ENCODE results near the gene VAMP2. TPM values are rescaled to one million over a fixed set of nuclear protein-coding genes. Genes with fewer than 3 reads are reported as not detected.

Gene VAMP2
- polyA plus RNA-seq, 1 donor from 2014 or later: 98.3 TPM

DNA sequence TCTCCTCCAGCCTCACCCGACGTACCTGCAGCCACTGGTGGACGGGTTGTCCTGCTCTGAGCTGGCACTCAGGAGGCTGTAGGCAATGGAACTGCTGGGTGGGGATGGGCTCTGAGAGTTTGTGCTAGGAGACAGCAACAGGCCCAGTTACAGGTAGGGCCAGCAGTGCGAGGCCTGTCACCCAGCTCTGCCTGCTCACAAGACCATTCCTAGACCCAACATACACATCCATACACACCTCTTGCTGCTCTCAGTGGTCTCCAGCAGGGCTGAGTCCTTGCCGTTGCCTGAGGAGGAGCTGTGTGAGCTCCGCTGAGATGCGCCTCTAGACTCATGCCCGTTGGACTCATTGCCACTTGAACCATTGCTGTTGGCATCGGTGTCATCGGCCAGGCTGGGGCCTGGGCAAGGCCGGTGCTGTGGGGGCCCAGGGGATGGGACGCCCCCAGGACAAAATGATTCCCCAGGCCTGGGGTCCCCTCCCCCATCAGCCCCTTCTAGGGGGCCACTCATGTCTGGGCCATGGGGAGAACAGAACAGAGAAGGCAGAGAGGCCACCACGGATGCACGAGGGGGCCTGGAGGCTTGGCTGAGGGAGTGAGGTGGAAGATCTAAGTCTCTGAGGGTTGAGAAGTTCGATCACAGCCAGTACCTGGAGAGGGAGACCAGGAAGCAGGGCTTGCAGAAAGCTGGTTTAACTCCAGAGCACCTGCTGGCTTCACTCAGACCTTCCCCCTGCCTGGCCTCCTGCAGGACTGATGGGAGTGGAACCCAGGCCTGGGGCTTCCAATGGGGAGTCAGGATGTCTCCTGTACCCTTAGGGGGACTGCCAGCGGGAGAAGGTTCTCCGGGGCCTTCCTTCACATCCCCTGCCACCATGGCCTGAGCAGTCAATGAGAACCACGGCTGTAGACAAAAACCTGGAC is 12.3 kb downstream of the VAMP2 start:
- no peak for TF ChIP-seq EP300 (conservative IDR thresholded peaks at IDR 0.05; ENCODE audit: poor library complexity, severe bottlenecking)
- peak; percentile 35 for TF ChIP-seq TAF1 (IDR thresholded peaks at IDR 0.05; ENCODE audit: low read depth)
- Histone ChIP-seq H3F3A (ENCODE audit: insufficient read depth, low read length, poor library complexity, severe bottlenecking) (peaks cover 6% of the 10 kb centered on the region), H3K27me3 (ENCODE audit: insufficient read depth, low read depth, low read length) (no peaks in the 10 kb centered on the region), H3K36me3 (ENCODE audit: insufficient read depth, low read length) (no peaks in the 10 kb centered on the region), H3K9me3 (ENCODE audit: low read length) (no peaks in the 10 kb centered on the region), H3K4me2 (ENCODE audit: low read length) (peak overlapping the region; percentile 63), H3K9ac (ENCODE audit: low read length) (peak overlapping the region; percentile 95), H3K27ac (ENCODE audit: low read length) (peak overlapping the region; percentile 95), H3K79me2 (replicated peaks; ENCODE audit: insufficient read depth, low read length) (no peaks in the 10 kb centered on the region), H3K9me2 (ENCODE audit: insufficient read depth, low read length) (no peaks in the 10 kb centered on the region), H3K4me3 (ENCODE audit: low read length) (peak overlapping the region; percentile 92), H2AFZ (ENCODE audit: low read depth, low read length) (no peak overlapping the region), H4K20me1 (ENCODE audit: insufficient read depth) (no peaks in the 10 kb centered on the region)

DNA sequence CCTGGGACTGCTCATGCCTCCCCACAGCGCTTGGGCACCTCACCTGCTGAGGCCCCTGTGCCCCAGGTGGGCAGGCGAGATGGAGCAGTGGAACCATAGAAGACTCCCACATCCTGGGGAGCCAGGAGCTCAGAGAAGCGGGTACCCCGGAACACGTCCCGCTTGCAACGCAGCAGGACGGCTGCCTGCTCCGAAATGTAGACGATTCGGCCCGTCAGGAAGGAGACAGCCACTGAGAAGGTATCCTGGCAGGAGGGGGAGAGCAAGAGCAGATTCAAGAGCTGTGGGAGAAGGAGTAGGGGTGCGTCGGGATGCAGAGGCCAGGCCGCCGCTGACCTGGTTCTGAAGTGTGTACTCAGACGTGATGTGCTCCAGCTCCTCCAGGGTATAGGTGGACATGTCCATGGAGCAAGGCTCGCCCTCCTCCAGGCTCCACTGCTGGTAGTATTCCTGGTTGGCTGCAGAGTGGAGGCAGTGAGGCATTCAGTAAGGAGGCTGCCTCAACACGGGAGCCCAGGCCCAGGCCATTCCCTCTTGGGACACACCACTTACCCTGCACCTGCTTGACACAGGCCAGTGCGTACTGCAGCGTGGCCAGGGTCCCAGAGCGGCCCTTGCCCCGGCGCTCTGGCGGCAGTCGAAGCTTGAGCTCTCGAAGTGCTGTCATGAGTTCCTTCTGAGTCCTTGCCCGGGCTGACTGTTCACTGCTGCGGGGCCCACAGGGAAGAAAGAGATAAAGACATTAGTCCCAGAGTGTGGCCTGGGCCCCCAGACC is 13.1 kb downstream of the VAMP2 start:
- Histone ChIP-seq H3K4me3 (ENCODE audit: low read length) (no peak overlapping the region), H4K20me1 (ENCODE audit: insufficient read depth) (no peaks in the 10 kb centered on the region), H3K27me3 (ENCODE audit: insufficient read depth, low read depth, low read length) (no peaks in the 10 kb centered on the region), H3K9me3 (ENCODE audit: low read length) (no peaks in the 10 kb centered on the region), H3K36me3 (ENCODE audit: insufficient read depth, low read length) (no peaks in the 10 kb centered on the region), H2AFZ (ENCODE audit: low read depth, low read length) (no peak overlapping the region), H3K9me2 (ENCODE audit: insufficient read depth, low read length) (no peaks in the 10 kb centered on the region), H3K9ac (ENCODE audit: low read length) (no peak overlapping the region), H3F3A (ENCODE audit: insufficient read depth, low read length, poor library complexity, severe bottlenecking) (peaks cover 6% of the 10 kb centered on the region), H3K27ac (ENCODE audit: low read length) (no peak overlapping the region), H3K4me2 (ENCODE audit: low read length) (no peak overlapping the region), H3K79me2 (replicated peaks; ENCODE audit: insufficient read depth, low read length) (no peaks in the 10 kb centered on the region)
- TF ChIP-seq EZH2 (IDR thresholded peaks at IDR 0.05; ENCODE audit: borderline replicate concordance, insufficient read depth, low read length, poor library complexity, severe bottlenecking): no peak
- no peak for TF ChIP-seq EP300 (conservative IDR thresholded peaks at IDR 0.05; ENCODE audit: poor library complexity, severe bottlenecking)
- TF ChIP-seq, protein P1, sequence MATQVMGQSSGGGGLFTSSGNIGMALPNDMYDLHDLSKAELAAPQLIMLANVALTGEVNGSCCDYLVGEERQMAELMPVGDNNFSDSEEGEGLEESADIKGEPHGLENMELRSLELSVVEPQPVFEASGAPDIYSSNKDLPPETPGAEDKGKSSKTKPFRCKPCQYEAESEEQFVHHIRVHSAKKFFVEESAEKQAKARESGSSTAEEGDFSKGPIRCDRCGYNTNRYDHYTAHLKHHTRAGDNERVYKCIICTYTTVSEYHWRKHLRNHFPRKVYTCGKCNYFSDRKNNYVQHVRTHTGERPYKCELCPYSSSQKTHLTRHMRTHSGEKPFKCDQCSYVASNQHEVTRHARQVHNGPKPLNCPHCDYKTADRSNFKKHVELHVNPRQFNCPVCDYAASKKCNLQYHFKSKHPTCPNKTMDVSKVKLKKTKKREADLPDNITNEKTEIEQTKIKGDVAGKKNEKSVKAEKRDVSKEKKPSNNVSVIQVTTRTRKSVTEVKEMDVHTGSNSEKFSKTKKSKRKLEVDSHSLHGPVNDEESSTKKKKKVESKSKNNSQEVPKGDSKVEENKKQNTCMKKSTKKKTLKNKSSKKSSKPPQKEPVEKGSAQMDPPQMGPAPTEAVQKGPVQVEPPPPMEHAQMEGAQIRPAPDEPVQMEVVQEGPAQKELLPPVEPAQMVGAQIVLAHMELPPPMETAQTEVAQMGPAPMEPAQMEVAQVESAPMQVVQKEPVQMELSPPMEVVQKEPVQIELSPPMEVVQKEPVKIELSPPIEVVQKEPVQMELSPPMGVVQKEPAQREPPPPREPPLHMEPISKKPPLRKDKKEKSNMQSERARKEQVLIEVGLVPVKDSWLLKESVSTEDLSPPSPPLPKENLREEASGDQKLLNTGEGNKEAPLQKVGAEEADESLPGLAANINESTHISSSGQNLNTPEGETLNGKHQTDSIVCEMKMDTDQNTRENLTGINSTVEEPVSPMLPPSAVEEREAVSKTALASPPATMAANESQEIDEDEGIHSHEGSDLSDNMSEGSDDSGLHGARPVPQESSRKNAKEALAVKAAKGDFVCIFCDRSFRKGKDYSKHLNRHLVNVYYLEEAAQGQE (IDR thresholded peaks at IDR 0.05; ENCODE audit: borderline replicate concordance): no peak
- TF ChIP-seq, protein P2, sequence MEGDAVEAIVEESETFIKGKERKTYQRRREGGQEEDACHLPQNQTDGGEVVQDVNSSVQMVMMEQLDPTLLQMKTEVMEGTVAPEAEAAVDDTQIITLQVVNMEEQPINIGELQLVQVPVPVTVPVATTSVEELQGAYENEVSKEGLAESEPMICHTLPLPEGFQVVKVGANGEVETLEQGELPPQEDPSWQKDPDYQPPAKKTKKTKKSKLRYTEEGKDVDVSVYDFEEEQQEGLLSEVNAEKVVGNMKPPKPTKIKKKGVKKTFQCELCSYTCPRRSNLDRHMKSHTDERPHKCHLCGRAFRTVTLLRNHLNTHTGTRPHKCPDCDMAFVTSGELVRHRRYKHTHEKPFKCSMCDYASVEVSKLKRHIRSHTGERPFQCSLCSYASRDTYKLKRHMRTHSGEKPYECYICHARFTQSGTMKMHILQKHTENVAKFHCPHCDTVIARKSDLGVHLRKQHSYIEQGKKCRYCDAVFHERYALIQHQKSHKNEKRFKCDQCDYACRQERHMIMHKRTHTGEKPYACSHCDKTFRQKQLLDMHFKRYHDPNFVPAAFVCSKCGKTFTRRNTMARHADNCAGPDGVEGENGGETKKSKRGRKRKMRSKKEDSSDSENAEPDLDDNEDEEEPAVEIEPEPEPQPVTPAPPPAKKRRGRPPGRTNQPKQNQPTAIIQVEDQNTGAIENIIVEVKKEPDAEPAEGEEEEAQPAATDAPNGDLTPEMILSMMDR (IDR thresholded peaks at IDR 0.05; ENCODE audit: poor library complexity, severe bottlenecking): no peak
- TF ChIP-seq TAF1 (IDR thresholded peaks at IDR 0.05; ENCODE audit: low read depth): no peak
- no peak for TF ChIP-seq MXI1 (conservative IDR thresholded peaks at IDR 0.05; ENCODE audit: poor library complexity, severe bottlenecking)
- no peak for TF ChIP-seq RAD21 (conservative IDR thresholded peaks at IDR 0.05)
- no peak for TF ChIP-seq POLR2AphosphoS5 (IDR thresholded peaks at IDR 0.05)
- TF ChIP-seq SMC3 (conservative IDR thresholded peaks at IDR 0.05; ENCODE audit: poor library complexity): no peak
